Ishikawa (cell line): ENCODE results near the gene ARFGAP1.

Source experiments
- CEBPB ChIP-seq: IDR thresholded peaks from 2 replicates; pipeline ENCODE4 v1.6.1; 2012
- CREB1 ChIP-seq: IDR thresholded peaks from 2 replicates; pipeline ENCODE4 v1.6.1; 2012; ENCODE audit warnings: low read depth
- EGR1 ChIP-seq: IDR thresholded peaks from 2 replicates; pipeline ENCODE4 v1.6.1; 2012
- EP300 ChIP-seq: IDR thresholded peaks from 2 replicates; pipeline ENCODE4 v1.6.1; 2012; ENCODE audit warnings: borderline replicate concordance
- FOXM1 ChIP-seq: IDR thresholded peaks from 2 replicates; pipeline ENCODE4 v1.6.1; 2012; ENCODE audit warnings: low read depth, borderline replicate concordance
- NFIC ChIP-seq: IDR thresholded peaks from 2 replicates; pipeline ENCODE4 v1.6.1; 2012
- RAD21 ChIP-seq: IDR thresholded peaks from 2 replicates; pipeline ENCODE4 v1.6.1; 2012; ENCODE audit warnings: low read depth
- TAF1 ChIP-seq: IDR thresholded peaks from 2 replicates; pipeline ENCODE4 v1.6.1; 2012; ENCODE audit warnings: low read depth, mild to moderate bottlenecking
- TCF12 ChIP-seq: IDR thresholded peaks from 2 replicates; pipeline ENCODE4 v1.6.1; 2012; ENCODE audit warnings: low read depth
- YY1 ChIP-seq: IDR thresholded peaks from 2 replicates; pipeline ENCODE4 v1.6.1; 2012; ENCODE audit warnings: low read depth
- ZBTB7A ChIP-seq: IDR thresholded peaks from 2 replicates; pipeline ENCODE4 v1.6.1; 2012; ENCODE audit warnings: low read depth
- TF ChIP-seq, protein P1 (sequence below): IDR thresholded peaks from 2 replicates; pipeline ENCODE4 v1.6.1; 2012
- TF ChIP-seq, protein P2 (sequence below): IDR thresholded peaks from 2 replicates; pipeline ENCODE4 v1.6.1; 2012; ENCODE audit warnings: low read depth, mild to moderate bottlenecking

DNA sequence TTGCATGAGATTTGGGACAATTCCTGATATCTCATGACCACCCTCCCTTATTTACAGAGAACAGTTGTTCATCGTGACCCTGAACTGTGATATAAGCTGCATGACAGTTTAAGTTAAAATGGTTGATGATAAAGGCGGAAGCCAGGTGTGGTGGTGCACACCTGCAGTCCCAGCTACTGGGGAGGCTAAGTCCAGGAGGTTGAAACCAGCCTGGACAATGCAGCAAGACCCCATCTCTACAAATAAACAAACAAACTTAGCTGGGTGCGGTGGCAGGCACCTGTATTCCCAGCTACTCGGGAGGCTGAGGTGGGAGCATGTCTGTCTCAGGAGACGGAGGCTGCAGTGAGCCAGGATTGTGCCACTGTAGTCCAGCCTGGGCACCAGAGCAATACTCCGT lies 44.4 kb downstream of the ARFGAP1 start:
- TF ChIP-seq CREB1 (no peak), CEBPB (no peak), ZBTB7A (no peak), TCF12 (no peak), FOXM1 (no peak), TAF1 (no peak), RAD21 (no peak), EP300 (no peak), EGR1 (no peak), NFIC (no peak), YY1 (no peak)
- TF ChIP-seq, protein P1, sequence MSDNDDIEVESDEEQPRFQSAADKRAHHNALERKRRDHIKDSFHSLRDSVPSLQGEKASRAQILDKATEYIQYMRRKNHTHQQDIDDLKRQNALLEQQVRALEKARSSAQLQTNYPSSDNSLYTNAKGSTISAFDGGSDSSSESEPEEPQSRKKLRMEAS: no peak
- TF ChIP-seq, protein P2, sequence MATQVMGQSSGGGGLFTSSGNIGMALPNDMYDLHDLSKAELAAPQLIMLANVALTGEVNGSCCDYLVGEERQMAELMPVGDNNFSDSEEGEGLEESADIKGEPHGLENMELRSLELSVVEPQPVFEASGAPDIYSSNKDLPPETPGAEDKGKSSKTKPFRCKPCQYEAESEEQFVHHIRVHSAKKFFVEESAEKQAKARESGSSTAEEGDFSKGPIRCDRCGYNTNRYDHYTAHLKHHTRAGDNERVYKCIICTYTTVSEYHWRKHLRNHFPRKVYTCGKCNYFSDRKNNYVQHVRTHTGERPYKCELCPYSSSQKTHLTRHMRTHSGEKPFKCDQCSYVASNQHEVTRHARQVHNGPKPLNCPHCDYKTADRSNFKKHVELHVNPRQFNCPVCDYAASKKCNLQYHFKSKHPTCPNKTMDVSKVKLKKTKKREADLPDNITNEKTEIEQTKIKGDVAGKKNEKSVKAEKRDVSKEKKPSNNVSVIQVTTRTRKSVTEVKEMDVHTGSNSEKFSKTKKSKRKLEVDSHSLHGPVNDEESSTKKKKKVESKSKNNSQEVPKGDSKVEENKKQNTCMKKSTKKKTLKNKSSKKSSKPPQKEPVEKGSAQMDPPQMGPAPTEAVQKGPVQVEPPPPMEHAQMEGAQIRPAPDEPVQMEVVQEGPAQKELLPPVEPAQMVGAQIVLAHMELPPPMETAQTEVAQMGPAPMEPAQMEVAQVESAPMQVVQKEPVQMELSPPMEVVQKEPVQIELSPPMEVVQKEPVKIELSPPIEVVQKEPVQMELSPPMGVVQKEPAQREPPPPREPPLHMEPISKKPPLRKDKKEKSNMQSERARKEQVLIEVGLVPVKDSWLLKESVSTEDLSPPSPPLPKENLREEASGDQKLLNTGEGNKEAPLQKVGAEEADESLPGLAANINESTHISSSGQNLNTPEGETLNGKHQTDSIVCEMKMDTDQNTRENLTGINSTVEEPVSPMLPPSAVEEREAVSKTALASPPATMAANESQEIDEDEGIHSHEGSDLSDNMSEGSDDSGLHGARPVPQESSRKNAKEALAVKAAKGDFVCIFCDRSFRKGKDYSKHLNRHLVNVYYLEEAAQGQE: no peak
